Epithelial cell of esophagus (primary cell): ENCODE measurements around the gene SLC12A2.

ENCODE experiments used
- DNase-seq: peaks from one replicate; pipeline ENCODE4 v3.0.0; 2010; ENCODE audit warnings: low read depth
- H3K4me3 ChIP-seq: 2 replicates; pipeline ENCODE4 v1.5.1; 2011; ENCODE audit warnings: mild to moderate bottlenecking, low read length, control low read depth
- CTCF ChIP-seq: IDR thresholded peaks from 2 replicates; pipeline ENCODE4 v1.5.1; 2011; ENCODE audit warnings: low read depth, mild to moderate bottlenecking, low read length, control low read depth, inconsistent platforms; ENCODE audit not compliant: insufficient read depth; ENCODE audit errors: missing control alignments

The SLC12A2 gene

DNA sequence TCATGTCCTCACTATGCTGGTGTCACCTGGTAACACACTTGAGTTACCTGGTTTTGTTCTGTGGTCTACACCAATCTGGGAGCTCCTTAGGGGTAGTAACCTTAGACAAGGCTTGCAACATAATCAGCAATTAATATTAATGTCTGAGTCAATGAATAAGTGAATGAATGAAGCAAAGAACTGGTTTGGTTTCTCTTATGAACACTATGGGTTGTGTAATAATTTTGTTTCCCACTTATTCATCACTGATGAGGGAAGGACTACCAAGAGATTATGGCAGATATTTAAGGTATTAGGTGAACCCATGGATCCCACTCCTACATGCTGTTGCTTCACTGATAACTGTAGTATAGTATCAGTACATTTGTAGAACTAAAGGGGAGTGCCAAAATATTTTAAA lies 116.0 kb downstream of the SLC12A2 start:
- peak; percentile 86 for DNase-seq
- TF ChIP-seq CTCF = no peak
- no peak overlapping the region for H3K4me3 ChIP-seq

DNA sequence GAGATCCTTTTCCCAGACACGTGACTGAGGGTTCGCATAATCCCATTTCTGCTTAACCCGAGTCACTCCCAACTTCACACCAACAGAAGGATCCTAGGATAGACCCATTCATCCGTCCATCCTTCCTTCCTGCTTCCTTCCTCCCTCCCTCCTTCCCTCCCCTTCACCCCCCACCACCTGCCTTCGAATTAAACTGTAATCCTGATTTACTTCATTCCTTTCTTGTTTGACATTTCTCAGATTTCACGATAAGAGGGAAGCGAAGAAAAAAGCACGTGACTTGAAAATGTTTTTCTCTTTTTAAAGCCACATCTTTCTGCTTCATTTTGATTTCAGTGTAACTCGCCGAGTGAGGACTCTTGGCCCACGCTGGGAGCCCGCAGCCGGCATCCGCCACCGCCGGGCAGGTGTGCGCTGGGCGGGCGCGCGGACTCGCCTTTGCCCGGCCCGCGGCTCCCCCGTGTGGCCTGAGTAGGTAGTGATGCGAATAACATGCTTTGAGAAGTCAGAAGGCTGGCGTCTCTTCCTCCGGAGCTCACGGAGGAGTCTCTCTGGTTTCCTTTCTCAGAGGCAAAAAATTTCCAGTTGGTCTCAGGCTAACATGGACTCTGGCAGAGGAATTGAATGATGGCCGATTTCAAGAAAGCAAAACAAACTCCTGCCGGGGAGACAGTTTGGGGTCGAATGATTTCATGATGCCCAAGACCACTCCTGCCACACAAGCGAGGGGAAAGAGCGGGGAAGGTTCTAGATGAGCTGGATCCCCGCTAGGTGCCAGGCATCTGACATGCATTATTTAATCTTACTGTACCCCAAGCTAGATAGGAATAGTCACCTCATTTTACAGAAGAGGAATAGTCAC lies 117.7 kb downstream of the SLC12A2 start:
- DNase-seq = peak; percentile 71
- TF ChIP-seq CTCF = peak; percentile 62
- peak overlapping the region; percentile 17 for H3K4me3 ChIP-seq

DNA sequence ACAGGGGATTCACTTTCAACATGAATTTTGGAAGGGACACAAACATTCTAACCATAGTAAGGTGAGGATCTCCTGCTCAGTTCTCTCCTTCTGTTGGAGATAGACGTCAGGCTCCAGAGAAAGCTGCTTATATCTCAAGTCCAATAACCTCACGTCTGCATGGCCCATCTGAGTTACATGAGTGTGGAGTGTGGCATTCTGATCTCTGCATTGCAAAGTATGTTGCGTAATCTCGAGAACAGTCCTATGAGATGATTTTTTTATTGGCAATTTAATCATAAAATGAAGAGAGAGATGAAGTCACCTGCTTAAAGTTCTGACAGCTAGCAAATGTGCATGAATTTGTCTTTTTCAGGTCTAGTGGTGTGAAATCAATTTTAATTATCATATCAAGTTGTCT lies 118.8 kb downstream of the SLC12A2 start:
- H3K4me3 ChIP-seq = no peak overlapping the region
- DNase-seq = no peak
- TF ChIP-seq CTCF = no peak

- no peak for DNase-seq
- TF ChIP-seq CTCF = no peak
- H3K4me3 ChIP-seq = no peak overlapping the region
Measured at GRCh38 chr5:128208436-128208835, 124.9 kb downstream of the SLC12A2 start.

DNA sequence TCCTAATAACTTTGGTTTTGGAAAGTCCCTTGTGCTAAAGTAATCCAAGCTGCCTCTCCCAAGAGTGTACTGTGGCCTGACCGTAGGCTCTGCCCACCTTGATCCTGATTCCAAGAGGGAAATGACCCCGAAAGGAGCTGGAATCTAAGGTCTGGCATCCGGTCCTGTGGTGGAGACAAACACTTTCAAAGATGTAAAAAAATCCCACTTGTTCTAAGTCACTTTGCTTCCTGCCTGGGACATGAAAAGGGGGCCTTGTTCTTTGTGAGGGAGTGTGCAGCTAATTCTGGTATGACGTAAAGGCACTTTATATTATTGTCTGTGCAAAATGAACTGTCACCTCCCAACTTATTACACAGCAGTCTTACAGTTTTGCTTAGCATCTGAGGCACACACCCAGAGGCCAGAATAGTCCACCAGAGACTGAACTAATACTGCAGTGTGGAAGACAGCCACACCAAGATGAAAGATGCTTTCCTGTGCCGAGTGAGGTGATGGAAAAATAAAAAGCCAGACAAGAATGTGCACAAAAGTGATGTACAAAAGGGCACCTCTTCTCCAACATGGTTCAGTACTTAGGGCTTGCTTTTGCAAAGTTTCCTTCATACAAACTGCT lies 128.7 kb downstream of the SLC12A2 start:
- TF ChIP-seq CTCF = no peak
- DNase-seq = no peak
- H3K4me3 ChIP-seq = no peak overlapping the region

DNA sequence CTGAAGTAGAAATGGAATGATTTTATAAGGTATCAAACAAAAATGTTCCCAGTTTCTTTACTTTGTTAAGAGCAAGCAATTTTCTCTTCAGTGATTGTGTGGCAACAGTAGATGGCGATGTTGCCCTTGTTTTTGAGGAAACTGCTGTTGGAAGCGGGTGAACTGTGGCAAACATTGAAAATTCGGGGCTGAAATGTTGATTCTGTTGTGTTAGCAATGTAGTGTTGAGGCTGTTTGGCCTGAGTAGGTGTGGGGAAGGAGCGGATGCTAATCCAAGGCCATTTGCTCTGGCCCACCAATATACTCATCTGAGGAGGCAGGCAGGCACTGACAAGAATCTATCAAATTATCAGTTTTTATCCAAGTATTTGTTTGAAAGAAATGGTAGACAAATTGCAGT lies 129.8 kb downstream of the SLC12A2 start:
- peak; percentile 77 for DNase-seq
- TF ChIP-seq CTCF = peak; percentile 80
- H3K4me3 ChIP-seq = no peak overlapping the region
